Endothelial cell of umbilical vein (primary cell): Measurements from ENCODE around the gene IDNK. TPM values are rescaled to one million over a fixed set of nuclear protein-coding genes. Genes with fewer than 3 reads are reported as not detected.

Experiments used
- BruUV-seq: library from RNA; stranded (reverse); fragments of 400-500 nt; replicated peaks from 2 replicates; lab custom pipeline; 2021; lab: Mats Ljungman, UMichigan
- CTCF ChIA-PET: fragments of 300-600, 350-600 bp; sonication (Branson Sonifier 250); formaldehyde crosslinking; loops from one replicate; lab custom pipeline; 2021; ENCODE audit warnings: antibody characterized with exemption, inconsistent platforms; lab: Charles Lee
- POLR2A ChIA-PET: fragments of 300-600, 350-600 bp; sonication (Branson Sonifier 250); formaldehyde crosslinking; loops from one replicate; lab custom pipeline; 2021; ENCODE audit warnings: antibody characterized with exemption, inconsistent platforms; lab: Charles Lee
- DNase-seq: peaks from one replicate; pipeline ENCODE4 v3.0.0-alpha.2; 2011; ENCODE audit warnings: low read depth, low spot score
- FAIRE-seq: peaks from 2 replicates; lab custom pipeline; 2011; peaks lifted over from hg19 to GRCh38; lab: Jason Lieb, UNC
- H2AFZ ChIP-seq: 2 replicates; pipeline ENCODE4 v1.6.0; 2012; ENCODE audit warnings: low read depth, low read length, control low read depth, inconsistent platforms
- H3K27ac ChIP-seq: 2 replicates; pipeline ENCODE4 v1.5.1; 2011; ENCODE audit warnings: low read depth, mild to moderate bottlenecking, control low read depth, low read length, moderate library complexity; ENCODE audit not compliant: insufficient read depth
- H3K27me3 ChIP-seq, 2 experiments: 2 replicates each; pipeline versions ENCODE4 v1.6.0 to v1.6.1; 2011; ENCODE audit warnings: low read length in 2 of 2, mixed read lengths in 1 of 2; ENCODE audit not compliant: control insufficient read depth in 2 of 2, insufficient read depth in 2 of 2
- H3K36me3 ChIP-seq, 2 experiments: 2 replicates in 1 of 2; 3 replicates in 1 of 2; pipeline ENCODE4 v1.5.1; 2011; ENCODE audit warnings: low read length in 2 of 2, mild to moderate bottlenecking in 1 of 2, moderate library complexity in 1 of 2; ENCODE audit not compliant: control insufficient read depth in 2 of 2, insufficient read depth in 2 of 2; ENCODE audit errors: extremely low read depth in 1 of 2
- H3K4me1 ChIP-seq: 3 replicates; pipeline ENCODE4 v1.5.1; 2011; ENCODE audit warnings: mild to moderate bottlenecking, low read length; ENCODE audit not compliant: control insufficient read depth, insufficient read depth; ENCODE audit errors: extremely low read depth
- H3K4me2 ChIP-seq: 2 replicates; pipeline ENCODE4 v1.6.1; 2011; ENCODE audit warnings: low read length, control low read depth, mixed read lengths; ENCODE audit not compliant: insufficient read depth
- H3K4me3 ChIP-seq, 3 experiments: fragments of 200-600 bp in 1 of 3; sonication (generic), shearing (Covaris generic) in 1 of 3; replicated peaks in 1 of 3; 2 replicates each; pipeline ENCODE4 v1.5.1; 2011 to 2016; ENCODE audit warnings: control low read depth in 3 of 3, low read length in 3 of 3, mild to moderate bottlenecking in 2 of 3, inconsistent platforms in 1 of 3, low read depth in 1 of 3, moderate library complexity in 1 of 3; ENCODE audit not compliant: insufficient read depth in 1 of 3
- H3K79me2 ChIP-seq: 2 replicates; pipeline ENCODE4 v1.6.0; 2012; ENCODE audit warnings: low read length, inconsistent platforms; ENCODE audit not compliant: control insufficient read depth, insufficient read depth
- H3K9ac ChIP-seq: replicated peaks from 2 replicates; pipeline ENCODE3; 2011; ENCODE audit warnings: low read length, control low read depth; ENCODE audit not compliant: insufficient read depth; ENCODE audit errors: extremely low read depth
- H3K9me1 ChIP-seq: replicated peaks from 3 replicates; pipeline ENCODE4 v1.6.0; 2011; ENCODE audit warnings: mild to moderate bottlenecking, low read length; ENCODE audit not compliant: control insufficient read depth, insufficient read depth; ENCODE audit errors: extremely low read depth
- H3K9me3 ChIP-seq: replicated peaks from 2 replicates; pipeline ENCODE4 v1.5.1; 2012; ENCODE audit warnings: low read length, inconsistent platforms; ENCODE audit not compliant: control insufficient read depth, insufficient read depth
- H4K20me1 ChIP-seq: replicated peaks from 2 replicates; pipeline ENCODE3; 2011; ENCODE audit warnings: mild to moderate bottlenecking, low read length; ENCODE audit not compliant: control insufficient read depth, insufficient read depth; ENCODE audit errors: extremely low read depth
- EZH2 ChIP-seq: IDR thresholded peaks from 2 replicates; pipeline ENCODE4 v1.6.1; 2012; ENCODE audit warnings: borderline replicate concordance, low read depth, mild to moderate bottlenecking, moderate library complexity, low read length, inconsistent platforms; ENCODE audit not compliant: severe bottlenecking
- FOS ChIP-seq: IDR thresholded peaks from 2 replicates; pipeline ENCODE4 v1.6.1; 2011; ENCODE audit warnings: mild to moderate bottlenecking, low read length, moderate library complexity, borderline replicate concordance; ENCODE audit not compliant: insufficient read depth
- GATA2 ChIP-seq: IDR thresholded peaks from 2 replicates; pipeline ENCODE4 v1.7.0; 2011; ENCODE audit warnings: low read depth, mild to moderate bottlenecking, moderate library complexity, mixed read lengths, low read length; ENCODE audit not compliant: insufficient read length, insufficient read depth
- JUN ChIP-seq: IDR thresholded peaks from 2 replicates; pipeline ENCODE4 v1.6.1; 2011; ENCODE audit warnings: borderline replicate concordance, low read depth; ENCODE audit not compliant: insufficient read length, insufficient read depth
- MAX ChIP-seq: IDR thresholded peaks from 2 replicates; pipeline ENCODE4 v1.6.1; 2011; ENCODE audit not compliant: insufficient read depth, insufficient read length
- MYC ChIP-seq: IDR thresholded peaks from one replicate; pipeline ENCODE4 v1.6.1; 2011; ENCODE audit warnings: mild to moderate bottlenecking, low read depth, low read length
- POLR2A ChIP-seq: IDR thresholded peaks from 2 replicates; pipeline ENCODE4 v1.6.1; 2012; ENCODE audit warnings: low read depth, mild to moderate bottlenecking, control low read depth, low read length
- POLR2AphosphoS5 ChIP-seq: IDR thresholded peaks from 2 replicates; pipeline ENCODE4 v1.6.1; 2012; ENCODE audit warnings: low read depth, mild to moderate bottlenecking, control low read depth, low read length, moderate library complexity; ENCODE audit not compliant: insufficient read depth
- dilution Hi-C: fragments of 300-500 bp; cut with MboI; formaldehyde crosslinking; loops from one replicate; pipeline ENCODE4 v1.15.0; 2019; ENCODE audit warnings: low sequenced_read_pairs; ENCODE audit not compliant: extremely low pct_ligation_motif_present
- intact Hi-C: fragments of 100-400 bp; cut with micrococcal nuclease; formaldehyde crosslinking; loops from one replicate; pipeline ENCODE4 v1.10.0; 2022
- polyA plus RNA-seq, 4 experiments: library from polyadenylated mRNA; depleted of rRNA in 3 of 4; stranded (reverse) in 3 of 4; unstranded in 1 of 4; fragments of >200 nt; gene quantifications; 2 replicates each; pipeline versions ENCODE4 v1.2.1 to v1.2.3, GENCODE V29; 2011 to 2012; ENCODE audit warnings: missing spikeins in 1 of 4
- total RNA-seq: library from RNA; stranded (reverse); gene quantifications from 2 replicates; pipeline ENCODE4 v1.2.3, GENCODE V29; 2021

IDNK gene
- total and polyA plus RNA-seq, 2 donors (not counting 3 experiments of a cell fraction or from before 2014, with no cell fraction given): 2.7 to 4.5 TPM

GRCh38 chr9:83588256-83588655, 34.7 kb upstream of the IDNK start:
- Histone ChIP-seq H3K27me3 (no peaks in the 10 kb centered on the region), H3K4me2 (no peak overlapping the region), H3K36me3 (no peaks in the 10 kb centered on the region), H3K9me3 (no peaks in the 10 kb centered on the region), H3K4me3 (no peak overlapping the region), H3K9me1 (no peaks in the 10 kb centered on the region), H3K79me2 (no peaks in the 10 kb centered on the region), H3K4me1 (no peaks in the 10 kb centered on the region), H2AFZ (no peak overlapping the region), H3K9ac (no peak overlapping the region), H4K20me1 (no peaks in the 10 kb centered on the region), H3K27ac (no peak overlapping the region)
- no peak for DNase-seq
- TF ChIP-seq POLR2AphosphoS5 (no peak), FOS (no peak), POLR2A (no peak), JUN (no peak), MAX (no peak), EZH2 (no peak), MYC (no peak), GATA2 (no peak)
- no peak for FAIRE-seq
- intact Hi-C loops (no loop called here), dilution Hi-C loops (no loop called here)
- CTCF ChIA-PET: no interaction called here
- POLR2A ChIA-PET: no interaction called here
- no TSS peak for BruUV-seq
